ENCODE measurements around the gene CNTNAP2. TPM values are rescaled to one million over a fixed set of nuclear protein-coding genes. Genes with fewer than 3 reads are reported as not detected.

CNTNAP2 gene
- total and polyA plus RNA-seq, 9 of the 15 experiments (the other 6 are each of a cell fraction or from before 2014, with no cell fraction given): 0.04 to 0.62 (median 0.09) TPM; not detected in 4

DNA sequence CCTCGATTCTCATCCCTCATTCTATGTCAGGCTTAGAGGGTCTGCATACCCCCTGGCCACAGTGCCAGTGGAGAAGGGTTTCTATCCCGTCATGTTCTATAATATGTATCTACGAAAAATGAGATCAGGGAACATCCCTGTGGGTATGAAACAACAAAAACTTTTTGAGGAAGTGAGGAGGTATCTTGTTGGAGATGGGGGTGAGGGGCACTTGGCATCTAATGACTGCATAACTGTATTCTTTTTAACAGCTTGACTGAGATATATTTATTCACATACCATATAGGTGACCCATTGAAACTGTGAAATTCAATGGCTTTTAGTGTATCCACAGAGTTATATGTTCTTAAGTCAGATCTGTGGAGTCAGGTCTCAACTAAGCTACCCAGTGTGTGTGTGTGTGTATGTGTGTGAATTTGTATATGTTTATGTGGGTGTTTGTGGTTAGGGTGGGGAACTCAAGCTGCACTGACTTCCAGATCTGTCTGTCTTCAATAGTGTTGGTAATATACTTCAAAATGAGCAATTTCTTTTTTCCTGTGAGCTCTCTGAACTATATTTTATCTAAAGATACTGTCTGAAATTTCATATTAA lies 528.9 kb downstream of the CNTNAP2 start:
- CTCF ChIA-PET (ENCODE audit: low intra/inter-chr PET ratio): interaction anchor here (0.7 kb wide), 1 partner anchor 1604 kb away, joined by 3 read pairs; no protein-coding TSS in a partner anchor
- in situ Hi-C loops (cut with MboI): no loop called here
- ATAC-seq: no peak

More for the DNA sequence above, 528.9 kb downstream of the CNTNAP2 start:
- Histone ChIP-seq H3K9me3 (replicated peaks; ENCODE audit: control insufficient read depth, insufficient read depth, low read depth, low read length) (peaks cover 6% of the 10 kb centered on the region; the same call in 1 of the 2 replicates), H4K20me1 (replicated peaks; ENCODE audit: control insufficient read depth, insufficient read depth, low read length) (no peaks in the 10 kb centered on the region), H3K9me1 (ENCODE audit: control insufficient read depth, insufficient read depth, low read length) (no peaks in the 10 kb centered on the region), H3K27me3 (ENCODE audit: control insufficient read depth in 2 of 2, insufficient read depth in 2 of 2, low read length in 2 of 2) (no peaks in the 10 kb centered on the region), H3K27ac (ENCODE audit: extremely low read depth, low read depth, low read length) (no peak overlapping the region), H3K4me2 (ENCODE audit: insufficient read depth, low read length) (no peak overlapping the region), H3K36me3 (ENCODE audit: control insufficient read depth, insufficient read depth, low read length) (no peaks in the 10 kb centered on the region), H2AFZ (ENCODE audit: low read depth, low read length) (no peak overlapping the region), H3K4me1 (replicated peaks in 1 of 2; ENCODE audit: control insufficient read depth in 2 of 2, insufficient read depth in 2 of 2, low read length in 2 of 2) (no peaks in the 10 kb centered on the region), H3K4me3 (no peak overlapping the region), H3K9ac (ENCODE audit: insufficient read depth in 1 of 2, low read depth in 2 of 2, low read length in 2 of 2) (no peak overlapping the region), H3K79me2 (ENCODE audit: control insufficient read depth, insufficient read depth, low read length) (no peaks in the 10 kb centered on the region)
- intact Hi-C loops (cut with micrococcal nuclease): no loop called here
- POLR2A ChIA-PET: no interaction called here
- no TSS peak for BruUV-seq (replicated peaks)
- no peak for DNase-seq (ENCODE audit: extremely low read depth in 1 of 4, low spot score in 3 of 4)
- WGBS (ENCODE audit: insufficient coverage, low coverage, missing lambda C conversion rate): 1% methylated on average over 3 of the region's 3 CpGs
- TF ChIP-seq ETV5 (CRISPR knock-in tag; IDR thresholded peaks at IDR 0.05; ENCODE audit: low read depth) (no peak), LCOR (CRISPR knock-in tag; IDR thresholded peaks at IDR 0.05) (no peak), NCOA6 (IDR thresholded peaks at IDR 0.05) (no peak), XRCC5 (IDR thresholded peaks at IDR 0.05; ENCODE audit: low read depth, low read length) (no peak), ZFX (CRISPR knock-in tag; IDR thresholded peaks at IDR 0.05) (no peak), JUNB (CRISPR knock-in tag; conservative IDR thresholded peaks at IDR 0.05) (no peak), SIN3A (IDR thresholded peaks at IDR 0.05; ENCODE audit: borderline replicate concordance in 2 of 2, control insufficient read depth in 1 of 2, low read depth in 2 of 2, low read length in 2 of 2) (no peak), ZNF354B (CRISPR knock-in tag; IDR thresholded peaks at IDR 0.05) (no peak), PCBP1 (IDR thresholded peaks at IDR 0.05; ENCODE audit: low read depth, low read length, poor library complexity, severe bottlenecking) (no peak)
- TF ChIP-seq, protein P1, sequence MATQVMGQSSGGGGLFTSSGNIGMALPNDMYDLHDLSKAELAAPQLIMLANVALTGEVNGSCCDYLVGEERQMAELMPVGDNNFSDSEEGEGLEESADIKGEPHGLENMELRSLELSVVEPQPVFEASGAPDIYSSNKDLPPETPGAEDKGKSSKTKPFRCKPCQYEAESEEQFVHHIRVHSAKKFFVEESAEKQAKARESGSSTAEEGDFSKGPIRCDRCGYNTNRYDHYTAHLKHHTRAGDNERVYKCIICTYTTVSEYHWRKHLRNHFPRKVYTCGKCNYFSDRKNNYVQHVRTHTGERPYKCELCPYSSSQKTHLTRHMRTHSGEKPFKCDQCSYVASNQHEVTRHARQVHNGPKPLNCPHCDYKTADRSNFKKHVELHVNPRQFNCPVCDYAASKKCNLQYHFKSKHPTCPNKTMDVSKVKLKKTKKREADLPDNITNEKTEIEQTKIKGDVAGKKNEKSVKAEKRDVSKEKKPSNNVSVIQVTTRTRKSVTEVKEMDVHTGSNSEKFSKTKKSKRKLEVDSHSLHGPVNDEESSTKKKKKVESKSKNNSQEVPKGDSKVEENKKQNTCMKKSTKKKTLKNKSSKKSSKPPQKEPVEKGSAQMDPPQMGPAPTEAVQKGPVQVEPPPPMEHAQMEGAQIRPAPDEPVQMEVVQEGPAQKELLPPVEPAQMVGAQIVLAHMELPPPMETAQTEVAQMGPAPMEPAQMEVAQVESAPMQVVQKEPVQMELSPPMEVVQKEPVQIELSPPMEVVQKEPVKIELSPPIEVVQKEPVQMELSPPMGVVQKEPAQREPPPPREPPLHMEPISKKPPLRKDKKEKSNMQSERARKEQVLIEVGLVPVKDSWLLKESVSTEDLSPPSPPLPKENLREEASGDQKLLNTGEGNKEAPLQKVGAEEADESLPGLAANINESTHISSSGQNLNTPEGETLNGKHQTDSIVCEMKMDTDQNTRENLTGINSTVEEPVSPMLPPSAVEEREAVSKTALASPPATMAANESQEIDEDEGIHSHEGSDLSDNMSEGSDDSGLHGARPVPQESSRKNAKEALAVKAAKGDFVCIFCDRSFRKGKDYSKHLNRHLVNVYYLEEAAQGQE (IDR thresholded peaks at IDR 0.05; ENCODE audit: borderline replicate concordance): no peak
- TF ChIP-seq, protein P1 (CRISPR knock-in tag; IDR thresholded peaks at IDR 0.05; ENCODE audit: low read depth): no peak
- TF ChIP-seq, protein P2, sequence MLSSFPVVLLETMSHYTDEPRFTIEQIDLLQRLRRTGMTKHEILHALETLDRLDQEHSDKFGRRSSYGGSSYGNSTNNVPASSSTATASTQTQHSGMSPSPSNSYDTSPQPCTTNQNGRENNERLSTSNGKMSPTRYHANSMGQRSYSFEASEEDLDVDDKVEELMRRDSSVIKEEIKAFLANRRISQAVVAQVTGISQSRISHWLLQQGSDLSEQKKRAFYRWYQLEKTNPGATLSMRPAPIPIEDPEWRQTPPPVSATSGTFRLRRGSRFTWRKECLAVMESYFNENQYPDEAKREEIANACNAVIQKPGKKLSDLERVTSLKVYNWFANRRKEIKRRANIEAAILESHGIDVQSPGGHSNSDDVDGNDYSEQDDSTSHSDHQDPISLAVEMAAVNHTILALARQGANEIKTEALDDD (IDR thresholded peaks at IDR 0.05): no peak
- FAIRE-seq: no peak
